Measurements from ENCODE around the gene GOLGA7B. TPM values are rescaled to one million over a fixed set of nuclear protein-coding genes. Genes with fewer than 3 reads are reported as not detected.

The GOLGA7B gene
- total RNA-seq, 1 donor from 2014 or later: 0.29 TPM

GRCh38 chr10:97892506-97892905 lies 42.9 kb downstream of the GOLGA7B start:
- DNase-seq (ENCODE audit: low read depth): no peak

- no peak for DNase-seq (ENCODE audit: low read depth)
Observed at GRCh38 chr10:97892939-97893338, 43.3 kb downstream of the GOLGA7B start.

GRCh38 chr10:97894092-97894491 lies 44.4 kb downstream of the GOLGA7B start:
- DNase-seq (ENCODE audit: low read depth): no peak

- no peak for DNase-seq (ENCODE audit: low read depth)
Observed at GRCh38 chr10:97895084-97895483, 45.4 kb downstream of the GOLGA7B start.

GRCh38 chr10:97895915-97896314 lies 46.3 kb downstream of the GOLGA7B start:
- no peak for DNase-seq (ENCODE audit: low read depth)

- no peak for DNase-seq (ENCODE audit: low read depth)
Observed at GRCh38 chr10:97896756-97897358, 47.2 kb downstream of the GOLGA7B start.

GRCh38 chr10:97898429-97898828 lies 48.8 kb downstream of the GOLGA7B start:
- DNase-seq (ENCODE audit: low read depth): no peak

- no peak for DNase-seq (ENCODE audit: low read depth)
Observed at GRCh38 chr10:97901381-97901780, 51.7 kb downstream of the GOLGA7B start.

- DNase-seq (ENCODE audit: low read depth): peak; percentile 48
Observed at GRCh38 chr10:97903128-97904017, 53.7 kb downstream of the GOLGA7B start.

- DNase-seq (ENCODE audit: low read depth): no peak
Observed at GRCh38 chr10:97904018-97904381, 54.4 kb downstream of the GOLGA7B start.

GRCh38 chr10:97904576-97904975 lies 54.9 kb downstream of the GOLGA7B start:
- DNase-seq (ENCODE audit: low read depth): no peak

GRCh38 chr10:97905276-97905675 lies 55.6 kb downstream of the GOLGA7B start:
- no peak for DNase-seq (ENCODE audit: low read depth)

- no peak for DNase-seq (ENCODE audit: low read depth)
Observed at GRCh38 chr10:97907211-97907610, 57.6 kb downstream of the GOLGA7B start.

- no peak for DNase-seq (ENCODE audit: low read depth)
Observed at GRCh38 chr10:97907830-97908229, 58.2 kb downstream of the GOLGA7B start.

- no peak for DNase-seq (ENCODE audit: low read depth)
Observed at GRCh38 chr10:97910661-97911060, 61.0 kb downstream of the GOLGA7B start.

- DNase-seq (ENCODE audit: low read depth): no peak
Observed at GRCh38 chr10:97911217-97911616, 61.6 kb downstream of the GOLGA7B start.

GRCh38 chr10:97913193-97913592 lies 63.5 kb downstream of the GOLGA7B start:
- DNase-seq (ENCODE audit: low read depth): no peak

- no peak for DNase-seq (ENCODE audit: low read depth)
Observed at GRCh38 chr10:97913614-97914013, 64.0 kb downstream of the GOLGA7B start.

GRCh38 chr10:97914171-97914836 lies 64.7 kb downstream of the GOLGA7B start:
- DNase-seq (ENCODE audit: low read depth): no peak

- DNase-seq (ENCODE audit: low read depth): peak; percentile 61
Observed at GRCh38 chr10:97914837-97915211, 65.2 kb downstream of the GOLGA7B start.

- no peak for DNase-seq (ENCODE audit: low read depth)
Observed at GRCh38 chr10:97915346-97916131, 65.9 kb downstream of the GOLGA7B start.

All from myocyte (in vitro differentiated cells).